GM18520 (cell line): ENCODE measurements around the gene BBS2.
"Not testable (repeated sequence)": the region's sequence is repeated elsewhere in the genome, so short reads cannot be mapped to it uniquely, and the experiment has no call there.

Source experiments
- ATAC-seq: cut with Tn5 transposase; IDR thresholded peaks from one replicate; pipeline ENCODE4 v1.9.1; 2021; ENCODE audit not compliant: unreplicated experiment

BBS2 gene

DNA sequence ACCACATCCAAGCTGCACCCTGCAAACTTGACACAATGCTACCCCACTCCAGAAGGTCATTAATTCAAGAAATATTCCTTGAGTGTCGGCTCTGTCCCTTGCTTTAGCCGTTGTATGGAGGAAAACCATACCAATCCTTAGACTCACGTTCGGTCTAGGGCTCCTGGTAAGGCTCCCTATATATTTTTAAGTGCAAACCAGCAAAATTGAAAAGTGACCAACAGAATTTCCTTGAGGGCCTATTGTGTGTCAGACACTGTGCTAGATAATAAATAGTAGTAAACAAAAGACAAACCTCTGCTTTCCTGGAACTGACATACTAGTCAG lies 390 bp upstream of the BBS2 start:
- no peak for ATAC-seq

- ATAC-seq = no peak
Observed at GRCh38 chr16:56518425-56518824, 1.4 kb downstream of the BBS2 start.

GRCh38 chr16:56517206-56517605 lies 2.6 kb downstream of the BBS2 start:
- ATAC-seq = no peak

GRCh38 chr16:56515665-56516064 lies 4.2 kb downstream of the BBS2 start:
- no peak for ATAC-seq

- ATAC-seq = no peak
Observed at GRCh38 chr16:56514845-56515244, 5.0 kb downstream of the BBS2 start.

DNA sequence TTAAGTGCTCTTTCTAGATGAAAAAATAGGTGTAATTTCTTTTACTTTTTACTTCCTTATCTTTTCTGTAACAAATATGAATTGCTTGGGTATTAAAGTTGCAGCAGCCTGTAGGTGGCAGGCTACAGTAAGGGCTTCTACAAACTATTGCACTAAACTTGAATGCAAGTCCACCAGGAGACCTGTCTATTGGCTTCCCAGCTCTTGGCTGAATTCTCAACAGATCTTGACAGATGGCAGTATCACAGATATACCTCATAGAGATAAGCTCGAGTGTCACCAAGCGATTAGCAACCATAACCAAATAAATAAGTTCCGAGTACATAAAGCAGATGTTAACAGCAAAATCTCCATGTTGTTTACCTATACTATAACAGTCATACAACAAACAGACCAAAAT lies 5.9 kb downstream of the BBS2 start:
- ATAC-seq = no peak

DNA sequence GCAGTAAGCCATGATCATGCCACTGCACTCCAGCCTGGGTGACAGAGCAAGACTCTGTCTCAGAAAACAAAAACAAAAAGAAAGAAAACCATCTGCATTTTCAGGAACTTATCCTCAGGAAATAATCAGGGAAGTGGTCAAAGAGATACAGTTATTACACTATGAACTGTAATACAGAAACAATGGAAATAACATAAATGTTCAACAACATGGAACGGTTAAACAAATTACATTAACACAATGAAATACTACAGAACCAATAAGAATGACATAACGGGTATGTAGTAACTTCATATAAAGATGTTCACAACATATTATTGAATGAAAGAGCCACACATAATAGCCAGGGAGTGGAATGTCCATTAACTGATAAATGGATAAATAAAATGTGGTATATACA lies 6.7 kb downstream of the BBS2 start:
- no peak for ATAC-seq

- ATAC-seq = no peak
Observed at GRCh38 chr16:56512025-56512424, 7.8 kb downstream of the BBS2 start.

GRCh38 chr16:56510544-56510943 lies 9.3 kb downstream of the BBS2 start:
- ATAC-seq = no peak

DNA sequence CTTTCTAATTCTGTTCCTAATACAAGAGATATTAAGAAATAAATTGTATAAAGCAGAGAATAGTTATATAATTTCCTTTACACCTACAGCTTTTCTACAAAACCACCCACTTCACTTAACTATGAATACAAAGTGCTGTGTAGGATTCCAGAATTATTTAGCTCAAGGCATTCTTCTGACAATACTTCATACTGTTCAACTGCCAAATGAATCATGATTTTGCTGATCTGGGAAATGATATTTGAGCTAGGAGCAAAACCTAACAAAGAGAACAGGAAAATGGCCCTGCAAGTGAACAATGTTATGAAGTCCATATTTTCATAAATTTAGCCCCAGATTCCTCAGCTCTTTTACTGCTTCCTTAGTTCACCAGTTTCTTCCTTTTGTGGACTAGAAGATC lies 12.9 kb downstream of the BBS2 start:
- no peak for ATAC-seq

- no peak for ATAC-seq
Observed at GRCh38 chr16:56505181-56505580, 14.6 kb downstream of the BBS2 start.

- ATAC-seq = no peak
Observed at GRCh38 chr16:56493815-56494214, 26.0 kb downstream of the BBS2 start.

DNA sequence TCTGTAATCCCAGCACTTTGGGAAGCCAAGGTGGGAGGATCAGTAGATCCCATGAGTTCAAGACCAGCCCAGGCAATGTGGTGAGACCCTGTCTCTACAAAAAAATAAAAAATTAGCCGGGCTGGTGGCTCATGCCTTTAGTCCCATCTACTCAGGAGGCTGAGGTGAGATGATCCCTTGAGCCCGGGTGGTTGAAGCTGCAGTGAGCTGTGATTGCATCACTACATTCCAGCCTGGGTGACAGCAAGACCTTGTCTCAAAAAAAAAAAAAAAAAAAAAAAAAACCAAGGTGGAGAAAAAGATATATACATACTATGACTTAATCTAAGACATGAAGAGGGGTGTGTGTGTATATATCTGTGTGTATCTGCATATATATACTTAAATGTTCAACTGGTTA lies 26.7 kb downstream of the BBS2 start:
- no peak for ATAC-seq

DNA sequence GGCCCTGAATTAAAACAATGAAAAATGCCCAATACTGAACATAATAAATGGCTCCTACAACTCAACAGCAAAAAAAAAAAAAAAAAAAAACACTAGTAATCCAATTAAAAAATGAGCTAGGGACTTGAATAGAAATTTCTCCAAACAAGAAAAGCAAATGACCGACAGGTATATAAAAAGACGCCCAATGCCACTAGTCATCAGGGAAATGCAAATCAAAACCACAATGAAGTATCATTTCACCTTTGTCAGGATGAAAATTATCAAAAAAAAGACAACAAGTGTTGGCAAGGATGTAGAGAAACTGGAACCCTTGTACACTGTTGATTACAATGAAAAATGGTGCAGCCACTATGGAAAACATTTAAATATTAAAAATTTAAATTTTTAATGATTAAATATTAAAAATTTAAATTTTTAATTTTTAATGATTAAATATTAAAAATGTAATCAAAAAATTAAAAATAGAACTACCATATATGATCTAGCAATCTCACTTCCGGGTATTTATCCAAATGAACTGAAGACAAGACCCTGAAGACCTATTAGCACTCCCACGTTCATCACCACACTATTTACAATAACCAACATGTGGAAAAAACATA lies 28.1 kb downstream of the BBS2 start:
- no peak for ATAC-seq

DNA sequence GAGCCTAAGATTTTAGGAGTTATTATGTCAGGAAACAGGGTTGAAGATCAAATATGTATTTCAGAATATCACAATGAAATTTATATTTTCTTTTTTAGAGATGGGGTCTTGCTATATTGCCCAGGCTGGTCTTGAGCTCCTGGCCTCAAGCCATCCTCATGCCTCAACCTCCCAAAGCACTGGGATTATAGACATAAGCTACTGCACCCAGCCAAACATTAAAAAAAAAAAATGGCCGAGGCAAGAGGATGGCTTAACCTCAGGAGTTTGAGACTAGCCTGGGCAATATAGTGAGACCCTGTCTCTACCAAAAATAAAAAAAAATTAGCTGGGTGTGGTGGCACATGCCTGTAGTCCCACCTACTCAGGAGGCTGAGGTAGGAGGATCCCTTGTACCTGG lies 31.0 kb downstream of the BBS2 start:
- not testable (repeated sequence) for ATAC-seq

DNA sequence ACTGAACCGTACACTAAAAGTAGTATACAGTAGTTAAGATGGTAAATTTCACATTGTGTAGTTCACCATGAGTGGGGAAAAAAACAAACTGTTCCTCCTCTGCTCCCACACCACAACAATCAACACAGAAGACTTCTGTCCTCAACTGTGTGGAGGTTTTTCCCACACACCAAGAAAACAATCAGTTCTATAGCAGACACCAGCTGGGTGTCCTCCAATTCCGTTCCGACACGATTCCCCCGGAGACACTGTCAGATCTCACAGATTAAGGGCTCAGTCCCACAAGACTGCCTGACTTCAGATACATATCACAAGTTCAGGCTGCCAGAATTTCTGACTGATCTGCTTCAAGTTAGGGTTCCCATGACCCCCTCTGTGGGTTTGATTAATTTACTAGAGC lies 31.8 kb downstream of the BBS2 start:
- ATAC-seq = no peak

DNA sequence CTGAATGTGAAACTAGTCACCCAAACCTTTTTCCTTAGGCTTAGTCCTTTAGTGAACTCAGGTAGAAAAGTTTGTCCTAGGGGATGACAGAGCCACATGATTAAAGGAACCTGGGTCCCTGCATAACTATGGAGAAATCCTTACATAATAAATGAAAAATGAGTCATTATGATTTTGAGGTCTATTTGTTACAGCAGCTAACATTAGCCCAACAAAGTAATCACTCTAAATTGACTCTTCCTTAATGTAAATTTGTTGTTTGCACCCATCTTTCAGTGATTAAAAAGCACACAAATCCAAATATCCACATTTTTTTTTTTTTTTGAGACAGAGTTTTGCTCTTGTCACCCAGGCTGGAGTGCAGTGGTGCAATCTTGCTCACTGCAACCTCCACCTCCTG lies 36.4 kb downstream of the BBS2 start:
- ATAC-seq = no peak

- ATAC-seq = no peak
Observed at GRCh38 chr16:56482683-56483236, 37.1 kb downstream of the BBS2 start.

DNA sequence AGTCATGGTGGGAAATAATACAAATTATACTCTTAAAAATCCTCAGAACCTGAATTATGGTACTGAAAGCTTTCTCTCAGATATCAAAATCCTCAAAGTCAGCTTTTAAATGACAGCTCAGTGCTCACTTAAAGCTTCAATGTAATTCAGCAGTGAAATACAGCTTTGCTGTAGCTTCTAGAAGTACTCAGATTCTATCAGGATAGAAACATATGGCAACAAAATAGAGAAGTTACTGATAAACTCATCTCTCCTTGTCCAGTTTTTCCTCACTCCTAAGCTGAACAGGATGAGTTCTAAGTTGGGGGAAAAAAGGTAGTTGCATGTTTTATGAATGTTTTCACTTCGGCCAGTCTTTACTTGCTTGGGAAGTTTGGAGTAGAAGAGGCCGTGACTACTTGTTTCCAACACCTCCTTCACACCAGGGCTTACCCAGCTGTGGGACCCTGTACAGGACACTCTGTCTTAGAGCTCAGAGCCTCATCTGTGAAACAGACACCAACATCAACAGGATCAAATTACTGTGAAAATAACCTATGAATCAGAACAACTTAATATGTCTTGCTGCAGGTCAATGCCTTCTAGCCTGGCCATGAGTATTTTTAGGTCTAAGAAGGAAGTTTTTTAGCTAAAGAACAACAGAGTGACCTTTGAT lies 38.2 kb downstream of the BBS2 start:
- ATAC-seq = no peak

DNA sequence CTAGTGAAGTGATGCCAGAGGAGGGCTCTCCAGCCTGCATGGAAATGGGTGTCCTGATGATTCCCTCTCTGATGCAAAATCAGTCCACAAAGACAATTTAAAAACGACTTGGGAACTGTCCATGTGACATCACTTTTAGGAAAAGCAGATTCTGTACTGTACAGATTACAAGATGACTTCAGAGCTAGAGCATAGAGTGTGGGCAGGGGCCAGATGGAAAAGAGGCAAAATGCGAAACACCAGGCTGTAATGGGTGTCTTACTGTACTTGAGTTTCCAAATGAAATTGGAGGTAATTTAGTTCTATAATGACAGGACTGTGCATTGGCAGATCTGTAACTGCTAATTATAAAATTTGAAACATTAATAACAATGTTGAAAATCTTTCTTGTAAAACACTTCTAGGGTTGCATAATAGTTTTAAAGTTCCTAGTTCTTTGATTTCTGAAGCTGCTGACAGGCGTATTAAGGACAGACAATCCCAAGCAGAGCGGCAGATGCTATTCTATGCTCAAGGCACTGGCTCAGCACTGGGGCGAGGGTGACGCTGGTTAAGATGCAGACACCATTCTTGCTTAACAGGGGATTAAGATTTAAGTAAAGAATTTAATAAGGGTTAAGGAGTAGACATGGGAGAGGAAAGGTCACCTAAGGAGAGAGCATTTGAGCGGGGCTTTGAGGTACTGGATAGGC lies 38.9 kb downstream of the BBS2 start:
- ATAC-seq = no peak

DNA sequence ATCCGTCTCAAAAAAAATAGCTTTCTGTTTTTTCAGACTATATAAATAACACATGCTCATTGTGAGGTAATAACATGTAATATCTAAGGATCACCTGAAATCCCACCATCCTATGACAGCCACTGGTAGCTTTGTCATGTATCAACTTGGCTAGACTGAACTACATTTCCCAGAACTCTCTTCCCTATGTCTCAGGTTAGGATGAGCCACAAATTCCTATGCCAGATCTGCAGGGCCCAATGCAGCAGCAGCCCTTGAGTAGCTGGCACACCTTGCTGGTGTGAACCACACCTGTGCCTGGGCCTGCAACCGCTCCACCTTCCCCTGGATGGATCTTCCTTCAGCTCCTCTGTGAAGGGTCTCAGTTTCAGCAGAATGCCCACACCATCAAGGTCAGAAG lies 40.4 kb downstream of the BBS2 start:
- ATAC-seq = no peak

GRCh38 chr16:56478281-56479049 lies 41.4 kb downstream of the BBS2 start:
- no peak for ATAC-seq
